ENCODE measurements around the gene PLA2G4D.

Gene PLA2G4D

GRCh38 chr15:42060477-42060763 lies 33.9 kb downstream of the PLA2G4D start:
- ChIA-PET CTCF (interaction anchor here (0.7 to 14.8 kb wide), 18 partner anchors 8 to 408 kb away, joined by 3 to 142 read pairs (median 4); no protein-coding TSS in a partner anchor), POLR2A (no interaction called here)
- no peak for TF ChIP-seq CTCF (IDR thresholded peaks at IDR 0.05; ENCODE audit: insufficient read depth, low read length, missing control alignments)
- H3K4me3 ChIP-seq (ENCODE audit: low read depth, low read length): no peak overlapping the region
- no peak for DNase-seq (ENCODE audit: low read depth, low spot score)

- POLR2A ChIA-PET: no interaction called here
- peak; percentile 78 for TF ChIP-seq CTCF (IDR thresholded peaks at IDR 0.05; ENCODE audit: insufficient read depth, low read length, missing control alignments)
- DNase-seq (ENCODE audit: low read depth, low spot score): no peak
- H3K4me3 ChIP-seq (ENCODE audit: low read depth, low read length): no peak overlapping the region
- CTCF ChIA-PET: interaction anchor here (0.9 to 14.8 kb wide), 19 partner anchors 8 to 92 kb away, joined by 3 to 142 read pairs (median 4); no protein-coding TSS in a partner anchor
Measured at GRCh38 chr15:42059661-42060476, 34.5 kb downstream of the PLA2G4D start.

GRCh38 chr15:42058791-42059190 lies 35.6 kb downstream of the PLA2G4D start:
- ChIA-PET POLR2A (no interaction called here), CTCF (interaction anchor here (0.6 to 14.8 kb wide), 5 partner anchors 8 to 78 kb away, joined by 4 to 142 read pairs (median 7); no protein-coding TSS in a partner anchor)
- no peak for DNase-seq (ENCODE audit: low read depth, low spot score)
- H3K4me3 ChIP-seq (ENCODE audit: low read depth, low read length): no peak overlapping the region
- no peak for TF ChIP-seq CTCF (IDR thresholded peaks at IDR 0.05; ENCODE audit: insufficient read depth, low read length, missing control alignments)

GRCh38 chr15:42057799-42058646 lies 36.3 kb downstream of the PLA2G4D start:
- H3K4me3 ChIP-seq (ENCODE audit: low read depth, low read length): no peak overlapping the region
- no peak for DNase-seq (ENCODE audit: low read depth, low spot score)
- CTCF ChIA-PET: interaction anchor here (0.6 to 7.9 kb wide), 14 partner anchors 7 to 285 kb away, joined by 3 to 169 read pairs (median 5); partner anchors contain the start of gene EHD4
- POLR2A ChIA-PET: no interaction called here
- TF ChIP-seq CTCF (IDR thresholded peaks at IDR 0.05; ENCODE audit: insufficient read depth, low read length, missing control alignments): no peak

GRCh38 chr15:42056934-42057798 lies 37.2 kb downstream of the PLA2G4D start:
- TF ChIP-seq CTCF (IDR thresholded peaks at IDR 0.05; ENCODE audit: insufficient read depth, low read length, missing control alignments): peak; percentile 59
- CTCF ChIA-PET: interaction anchor here (0.6 to 7.9 kb wide), 16 partner anchors 8 to 284 kb away, joined by 3 to 169 read pairs (median 4); partner anchors contain the start of gene EHD4
- POLR2A ChIA-PET: no interaction called here
- H3K4me3 ChIP-seq (ENCODE audit: low read depth, low read length): peak overlapping the region; percentile 38
- no peak for DNase-seq (ENCODE audit: low read depth, low spot score)
